Fibroblast of lung (primary cell): ENCODE data around the gene ZBTB8B.

Experiments
- CTCF ChIP-seq, 2 donors: IDR thresholded peaks in 1 of 2; conservative IDR thresholded peaks in 1 of 2; 1 replicate in 1 of 2; 2 replicates in 1 of 2; pipeline ENCODE4 v1.5.1; 2011 to 2012; ENCODE audit warnings: low read length in 2 of 2, control low read depth in 1 of 2, inconsistent platforms in 1 of 2, low read depth in 1 of 2, mild to moderate bottlenecking in 1 of 2
- EZH2 ChIP-seq: IDR thresholded peaks from 2 replicates; pipeline ENCODE4 v1.5.1; 2012; ENCODE audit warnings: low read length, control low read depth, mild to moderate bottlenecking; ENCODE audit errors: missing control alignments

GRCh38 chr1:32421775-32422174 lies 43.1 kb upstream of the ZBTB8B start:
- no peak for TF ChIP-seq CTCF (conservative IDR thresholded peaks at IDR 0.05 in 1 of 2, IDR thresholded peaks at IDR 0.05 in 1 of 2; ENCODE audit: low read depth in 1 of 2, low read length in 2 of 2)
- no peak for TF ChIP-seq EZH2
